GM19193 (cell line): ENCODE measurements around the gene VWA1.

ENCODE experiments used
- POLR2A ChIP-seq: IDR thresholded peaks from 4 replicates; pipeline ENCODE4 v1.6.1; 2011; ENCODE audit not compliant: insufficient read depth, insufficient read length; ENCODE audit errors: extremely low read depth

Gene VWA1

GRCh38 chr1:1430992-1431844 lies 4.3 kb upstream of the VWA1 start:
- TF ChIP-seq POLR2A = no peak

- TF ChIP-seq POLR2A = no peak
These were observed 3.6 kb upstream of the VWA1 start for GRCh38 chr1:1431845-1432273.

GRCh38 chr1:1432274-1432950 lies 3.1 kb upstream of the VWA1 start:
- no peak for TF ChIP-seq POLR2A

GRCh38 chr1:1432951-1433803 lies 2.3 kb upstream of the VWA1 start:
- TF ChIP-seq POLR2A = no peak

GRCh38 chr1:1433804-1434130 lies 1.7 kb upstream of the VWA1 start:
- TF ChIP-seq POLR2A = no peak

- no peak for TF ChIP-seq POLR2A
These were observed 1.2 kb upstream of the VWA1 start for GRCh38 chr1:1434131-1434823.

GRCh38 chr1:1434824-1435105 lies 725 bp upstream of the VWA1 start:
- TF ChIP-seq POLR2A = no peak

- TF ChIP-seq POLR2A = no peak
These were observed 580 bp downstream of the VWA1 start for GRCh38 chr1:1435911-1436629.

GRCh38 chr1:1436630-1437032 lies 1.1 kb downstream of the VWA1 start:
- no peak for TF ChIP-seq POLR2A

- no peak for TF ChIP-seq POLR2A
These were observed 1.8 kb downstream of the VWA1 start for GRCh38 chr1:1437033-1437903.

- peak; percentile 49 for TF ChIP-seq POLR2A
These were observed 2.5 kb downstream of the VWA1 start for GRCh38 chr1:1437904-1438376.

GRCh38 chr1:1438531-1439381 lies 3.3 kb downstream of the VWA1 start:
- TF ChIP-seq POLR2A = no peak
